Dedifferentiated amniotic fluid mesenchymal stem cell (primary cell): ENCODE results near the gene PIK3R1.

Experiments used
- DNase-seq: peaks from one replicate; pipeline ENCODE4 v3.0.0-alpha.2; 2016; ENCODE audit errors: extremely low spot score

The PIK3R1 gene

DNA sequence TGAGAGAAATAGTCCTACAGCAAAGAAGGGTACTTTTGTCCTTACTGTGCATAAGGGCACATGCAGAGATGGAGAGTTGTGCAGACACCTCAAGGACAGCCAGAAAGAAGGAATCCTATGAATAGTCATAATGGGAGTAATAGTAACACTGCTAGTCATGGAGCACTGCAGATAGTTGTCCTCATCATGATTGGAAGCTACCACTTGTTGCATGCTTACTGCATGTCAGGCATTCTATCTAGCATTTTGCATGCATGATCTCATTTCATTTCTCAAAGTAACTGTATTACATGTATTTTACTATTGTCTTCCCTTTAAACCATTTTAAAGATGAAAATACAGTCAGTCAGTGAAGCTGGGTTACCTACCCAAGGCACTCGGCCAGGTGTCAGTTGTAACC is 81.3 kb downstream of the PIK3R1 start:
- DNase-seq: no peak

DNA sequence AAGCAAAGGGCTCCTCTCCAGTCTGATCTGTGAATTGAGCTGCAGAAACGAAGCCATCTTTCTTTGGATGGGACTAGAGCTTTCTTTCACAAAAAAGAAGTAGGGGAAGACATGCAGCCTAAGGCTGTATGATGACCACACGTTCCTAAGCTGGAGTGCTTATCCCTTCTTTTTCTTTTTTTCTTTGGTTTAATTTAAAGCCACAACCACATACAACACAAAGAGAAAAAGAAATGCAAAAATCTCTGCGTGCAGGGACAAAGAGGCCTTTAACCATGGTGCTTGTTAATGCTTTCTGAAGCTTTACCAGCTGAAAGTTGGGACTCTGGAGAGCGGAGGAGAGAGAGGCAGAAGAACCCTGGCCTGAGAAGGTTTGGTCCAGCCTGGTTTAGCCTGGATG is 82.1 kb downstream of the PIK3R1 start:
- DNase-seq: no peak

DNA sequence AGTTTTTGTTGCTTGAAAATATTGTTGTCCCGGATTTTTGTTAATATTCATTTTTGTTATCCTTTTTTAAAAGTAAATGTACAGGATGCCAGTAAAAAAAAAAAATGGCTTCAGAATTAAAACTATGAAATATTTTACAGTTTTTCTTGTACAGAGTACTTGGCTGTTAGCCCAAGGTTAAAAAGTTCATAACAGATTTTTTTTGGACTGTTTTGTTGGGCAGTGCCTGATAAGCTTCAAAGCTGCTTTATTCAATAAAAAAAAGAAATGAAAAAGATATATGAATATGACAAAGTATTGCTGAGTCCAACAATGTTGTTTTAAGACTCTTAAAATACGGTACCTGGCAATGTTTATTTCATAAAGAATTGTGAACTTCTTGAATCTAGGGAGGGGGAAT is 82.9 kb downstream of the PIK3R1 start:
- no peak for DNase-seq

DNA sequence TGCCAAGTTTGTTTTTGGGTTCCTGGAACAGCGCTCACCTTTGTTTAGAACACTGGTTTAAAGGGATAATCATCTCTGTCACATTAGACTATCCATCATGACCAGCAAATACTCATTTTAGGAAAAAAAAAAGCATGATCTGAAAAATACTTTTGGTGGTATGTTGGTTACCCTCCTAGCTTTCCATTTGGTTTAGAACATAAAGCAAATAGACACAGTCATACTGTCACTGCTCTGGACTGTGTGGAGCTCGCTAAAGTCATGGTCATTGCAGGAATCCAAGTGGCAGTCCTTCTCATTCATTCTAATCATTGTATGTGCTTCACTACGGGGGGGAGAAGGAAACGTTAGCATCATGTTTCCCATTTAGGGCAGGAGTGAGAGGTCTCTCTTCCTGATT is 83.5 kb downstream of the PIK3R1 start:
- no peak for DNase-seq

DNA sequence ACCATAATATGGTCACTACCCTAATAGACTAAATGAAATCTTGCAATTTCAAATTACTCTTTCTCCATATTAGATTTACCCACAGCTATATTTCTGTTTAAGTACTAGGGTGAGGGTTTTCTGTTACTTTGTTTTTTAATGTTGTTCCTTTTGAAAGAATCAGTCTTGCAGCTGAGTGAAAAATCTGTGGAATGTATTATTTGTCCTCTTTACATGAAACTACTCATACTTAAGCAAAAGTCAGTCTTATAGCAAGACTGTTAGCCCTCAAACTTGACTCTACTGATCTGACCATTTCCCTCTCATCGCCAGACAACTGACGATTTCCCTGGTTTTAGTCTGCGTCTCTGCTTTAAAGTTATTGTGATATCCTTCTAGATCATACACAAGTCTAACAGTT is 84.0 kb downstream of the PIK3R1 start:
- no peak for DNase-seq

DNA sequence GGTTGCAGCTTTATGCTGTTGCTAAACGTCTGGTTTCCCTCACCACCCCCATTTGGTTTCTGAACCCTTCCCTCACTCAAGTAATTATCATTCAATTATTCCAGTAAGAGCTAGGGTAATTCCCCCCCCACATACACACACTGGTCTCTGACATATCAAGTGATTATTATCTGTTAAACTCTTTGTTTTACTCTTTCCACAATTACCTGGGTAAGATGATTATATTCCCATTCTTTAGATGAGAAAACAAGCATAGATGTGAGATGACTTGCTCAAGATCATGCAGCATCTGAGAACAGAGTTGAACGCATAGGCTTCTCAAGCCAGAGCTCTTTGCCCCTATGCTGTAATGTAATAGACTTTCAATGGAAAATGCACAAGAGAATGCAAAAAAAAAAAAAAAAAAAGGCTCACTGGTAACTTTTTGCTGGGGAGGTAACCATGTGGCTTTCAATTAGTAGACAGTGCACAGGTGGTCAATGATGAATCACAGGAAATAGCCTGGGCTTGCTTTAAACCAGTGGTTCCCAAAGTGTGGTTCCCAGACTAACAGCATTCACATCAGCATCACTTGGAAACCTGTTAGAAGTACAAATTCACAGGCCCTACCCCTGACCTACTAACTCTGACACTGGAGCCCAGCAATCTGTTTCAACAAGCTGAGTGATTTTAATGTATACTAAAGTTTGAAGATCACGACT is 87.6 kb downstream of the PIK3R1 start:
- no peak for DNase-seq

DNA sequence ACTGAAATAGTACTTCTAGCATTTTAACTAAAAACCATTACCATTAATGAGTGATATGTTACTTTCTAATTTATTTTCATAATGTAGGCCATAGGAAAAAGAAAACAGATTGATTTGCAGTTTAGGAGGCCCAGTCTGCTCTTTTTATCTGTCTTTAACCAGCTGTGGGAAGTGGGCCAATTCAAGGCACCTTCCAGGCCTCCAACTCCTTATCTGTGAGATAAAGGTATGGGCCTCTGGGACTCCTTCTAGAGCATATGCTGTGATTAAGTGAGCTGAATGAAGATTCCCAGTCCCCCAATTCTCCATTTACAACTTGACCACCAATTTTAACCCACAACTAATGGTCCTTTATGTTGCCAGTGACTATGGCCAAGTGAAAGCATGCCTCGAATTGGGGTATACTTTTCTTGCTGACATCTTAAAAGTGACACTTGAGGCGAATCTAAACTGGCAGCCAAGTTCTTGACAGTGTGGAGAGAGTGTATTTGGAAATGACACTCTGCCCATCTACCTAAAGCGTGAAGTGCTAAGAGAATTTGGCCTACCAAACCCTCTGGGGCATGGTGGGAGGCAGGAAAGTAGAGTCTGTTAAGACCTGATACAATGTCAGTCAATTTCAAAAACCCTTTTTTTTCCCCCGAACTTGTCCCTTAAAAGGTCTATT is 88.3 kb downstream of the PIK3R1 start:
- DNase-seq: no peak

DNA sequence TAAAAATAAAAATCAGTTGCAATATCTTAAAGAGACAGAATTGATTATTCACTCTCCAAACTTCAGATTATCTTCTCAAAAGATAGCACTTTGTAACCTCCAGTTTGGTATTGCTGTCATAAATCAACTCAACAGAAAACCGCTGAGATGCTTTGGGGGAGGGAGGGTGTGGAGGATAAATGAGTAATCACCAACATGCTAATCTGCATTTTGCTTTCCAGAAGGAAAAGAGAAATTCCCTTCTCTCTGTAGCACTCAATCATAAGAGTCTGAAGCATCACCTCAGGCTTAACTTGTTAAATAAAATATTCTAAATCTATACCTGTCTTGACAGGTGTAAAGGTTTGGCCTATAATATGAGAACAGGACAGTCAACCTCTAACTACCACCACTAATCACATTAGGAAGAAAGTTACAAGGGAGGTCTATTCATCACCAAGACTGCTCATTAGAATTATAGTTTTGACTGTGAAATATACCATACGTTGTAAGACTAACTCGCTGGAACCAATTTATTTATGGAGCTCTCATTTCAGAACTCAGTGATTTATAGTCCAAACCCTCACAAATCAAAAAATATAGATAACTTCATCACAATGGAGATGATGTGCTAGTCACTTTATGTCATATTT is 89.0 kb downstream of the PIK3R1 start:
- no peak for DNase-seq

DNA sequence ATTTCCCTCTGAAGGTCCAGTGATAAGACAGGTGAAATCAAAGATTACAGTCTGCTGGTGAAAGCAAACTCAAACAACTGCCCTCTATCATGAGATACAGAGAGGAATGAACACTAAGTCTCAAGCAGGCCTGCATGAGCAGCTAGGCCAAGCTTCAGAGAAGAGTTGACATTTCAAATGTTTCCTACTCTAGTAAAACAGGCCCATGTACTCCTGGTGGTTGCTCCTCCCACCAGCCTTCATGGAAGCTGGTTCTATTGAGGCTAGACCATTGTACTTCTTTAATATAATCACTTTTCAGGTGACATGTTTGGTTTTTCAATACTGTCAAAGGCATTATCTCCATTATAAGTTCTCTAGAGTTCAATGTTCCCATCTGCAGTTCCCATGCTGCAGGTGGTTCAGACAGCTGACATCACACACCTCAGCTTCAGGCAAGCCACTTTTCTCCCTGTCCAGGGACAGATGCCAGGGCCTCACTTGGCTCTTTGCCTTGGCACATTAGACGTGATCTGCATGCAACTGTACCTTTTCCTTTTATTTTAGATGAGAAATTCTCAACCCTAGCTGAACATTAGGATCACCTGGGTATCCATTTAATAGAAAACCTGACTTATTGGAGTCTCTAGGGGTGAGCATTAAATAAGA is 89.8 kb downstream of the PIK3R1 start:
- no peak for DNase-seq

DNA sequence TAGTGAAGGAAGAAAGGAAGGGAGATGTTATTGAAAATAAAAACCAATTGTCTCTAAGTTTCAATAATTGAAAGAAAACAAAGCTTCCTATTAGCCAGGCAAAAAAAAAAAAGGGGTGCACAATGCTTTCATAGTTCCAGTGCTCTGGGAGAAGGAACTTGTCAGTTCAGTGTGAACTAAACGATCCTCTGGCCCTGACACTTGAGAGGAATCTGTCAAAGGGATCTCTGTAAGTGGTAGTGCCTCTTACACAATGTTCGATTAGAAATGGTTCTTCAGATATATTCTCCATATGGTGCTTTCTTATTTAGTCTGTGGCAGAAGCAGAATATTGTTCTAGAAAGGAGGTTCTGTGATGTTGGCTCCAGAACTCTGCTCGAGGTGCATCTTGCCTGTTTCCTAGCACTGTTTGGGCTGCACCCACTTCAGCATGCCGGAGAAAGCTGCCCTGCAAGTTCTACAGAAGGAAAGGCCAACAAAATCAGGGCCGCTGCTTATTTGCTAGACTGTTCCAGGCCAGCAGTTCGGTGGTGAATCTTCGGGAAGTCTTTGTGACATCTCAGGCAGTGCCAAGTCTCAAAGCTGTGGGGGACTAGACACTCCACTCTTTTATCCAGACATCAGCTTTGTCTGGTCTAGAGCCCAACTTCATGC is 90.9 kb downstream of the PIK3R1 start:
- no peak for DNase-seq

DNA sequence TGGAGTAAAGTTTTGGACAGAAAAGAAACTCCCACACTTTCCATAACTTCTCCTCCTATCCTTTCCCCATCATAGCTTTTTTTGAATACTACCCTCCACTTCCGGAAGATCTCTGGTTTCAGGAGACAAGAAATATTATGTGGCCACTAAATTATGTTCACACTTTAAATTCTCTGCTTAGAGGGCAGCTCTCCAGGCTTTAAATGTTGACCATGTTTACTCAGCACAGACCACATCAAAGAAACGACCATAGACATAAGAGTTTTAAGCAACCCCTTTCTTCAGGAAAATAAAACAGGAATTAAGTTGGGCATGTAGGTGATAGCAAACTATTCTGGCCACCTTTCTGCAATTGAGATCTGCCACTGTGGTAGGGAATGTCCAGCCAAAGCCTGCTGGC is 97.8 kb downstream of the PIK3R1 start:
- no peak for DNase-seq

DNA sequence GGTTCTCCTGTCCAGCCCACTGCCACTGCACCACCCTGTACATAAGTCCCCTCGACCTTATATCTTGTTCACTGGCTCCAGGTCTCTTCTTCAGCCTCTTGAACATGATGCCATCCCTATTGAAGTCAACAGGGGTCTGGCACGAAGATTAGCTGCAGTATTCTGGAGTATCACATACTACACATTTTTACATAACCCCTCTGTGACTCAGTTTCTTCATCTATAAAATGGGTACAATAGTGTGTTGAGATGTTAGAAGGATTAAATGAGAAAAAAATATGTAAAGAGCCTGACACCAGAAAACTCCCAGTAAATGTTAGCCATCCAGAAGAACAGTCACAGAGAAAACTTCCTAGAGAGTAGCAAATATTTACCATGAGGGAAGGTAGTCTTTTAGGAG is 98.9 kb downstream of the PIK3R1 start:
- DNase-seq: no peak

DNA sequence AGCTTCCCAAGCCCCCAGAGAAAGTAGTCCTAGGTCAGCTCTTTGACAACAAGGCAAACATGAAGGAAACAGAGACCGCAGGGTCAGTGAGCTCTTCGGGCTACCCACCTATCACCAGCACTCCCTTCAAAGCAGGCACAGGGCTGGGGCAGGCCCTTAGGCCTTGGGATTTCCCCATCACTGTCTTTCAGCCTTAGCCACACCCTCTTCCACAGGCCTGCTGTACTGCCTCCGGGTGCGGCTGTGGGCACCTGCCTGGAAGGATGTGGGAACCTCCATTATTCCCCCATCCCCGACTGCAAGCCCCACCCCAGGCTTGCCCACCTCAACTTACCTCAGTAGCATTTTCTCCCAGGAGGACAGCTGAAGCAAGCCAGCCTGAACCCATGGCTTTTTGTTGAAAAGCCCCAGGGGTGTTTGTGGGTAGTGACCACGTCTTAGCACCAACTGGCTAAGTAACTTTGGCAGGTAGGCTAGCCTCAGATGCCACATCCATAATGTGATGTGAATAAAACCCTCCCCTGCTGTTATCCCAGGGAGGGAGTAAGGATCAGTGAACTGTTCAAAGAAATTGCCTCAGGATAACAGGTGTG is 100.2 kb downstream of the PIK3R1 start:
- no peak for DNase-seq

DNA sequence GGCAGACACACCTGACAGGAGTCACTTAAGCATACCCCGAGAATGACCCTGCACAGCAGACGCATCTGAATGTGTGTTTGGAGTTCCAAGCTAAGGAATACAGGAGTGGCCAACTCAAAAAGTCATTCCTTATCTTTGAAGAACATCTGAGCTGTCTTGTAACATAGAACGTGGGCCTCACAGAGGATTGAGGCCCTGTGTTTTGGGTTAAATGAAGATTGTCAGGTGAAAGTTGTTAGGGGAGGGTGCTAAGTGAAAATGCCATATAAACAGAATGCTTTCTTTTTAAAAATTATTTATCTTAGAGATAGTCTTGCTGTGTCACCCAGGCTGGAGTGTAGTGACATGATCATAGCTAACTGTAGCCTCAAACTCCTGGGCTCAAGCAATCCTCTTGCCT is 100.9 kb downstream of the PIK3R1 start:
- DNase-seq: no peak

DNA sequence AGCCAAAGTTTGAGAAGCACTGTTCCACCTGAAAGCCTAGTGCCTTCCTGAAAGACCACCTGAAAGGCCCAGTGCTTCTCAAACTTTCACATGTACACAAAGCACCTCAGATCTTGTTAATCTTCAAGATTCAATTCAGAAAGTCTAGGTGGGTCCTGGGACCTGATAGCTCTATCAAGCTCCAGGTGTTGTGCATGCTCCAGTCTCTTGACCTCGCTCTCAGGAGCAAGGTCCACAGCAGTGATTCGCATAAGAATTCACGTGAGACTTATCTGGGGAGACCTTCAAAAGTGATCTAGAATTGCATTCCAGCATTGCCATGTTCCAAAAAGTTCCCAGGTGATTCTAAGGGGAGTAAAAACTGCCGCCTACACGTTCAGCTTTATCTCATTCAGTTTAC is 102.1 kb downstream of the PIK3R1 start:
- DNase-seq: no peak

DNA sequence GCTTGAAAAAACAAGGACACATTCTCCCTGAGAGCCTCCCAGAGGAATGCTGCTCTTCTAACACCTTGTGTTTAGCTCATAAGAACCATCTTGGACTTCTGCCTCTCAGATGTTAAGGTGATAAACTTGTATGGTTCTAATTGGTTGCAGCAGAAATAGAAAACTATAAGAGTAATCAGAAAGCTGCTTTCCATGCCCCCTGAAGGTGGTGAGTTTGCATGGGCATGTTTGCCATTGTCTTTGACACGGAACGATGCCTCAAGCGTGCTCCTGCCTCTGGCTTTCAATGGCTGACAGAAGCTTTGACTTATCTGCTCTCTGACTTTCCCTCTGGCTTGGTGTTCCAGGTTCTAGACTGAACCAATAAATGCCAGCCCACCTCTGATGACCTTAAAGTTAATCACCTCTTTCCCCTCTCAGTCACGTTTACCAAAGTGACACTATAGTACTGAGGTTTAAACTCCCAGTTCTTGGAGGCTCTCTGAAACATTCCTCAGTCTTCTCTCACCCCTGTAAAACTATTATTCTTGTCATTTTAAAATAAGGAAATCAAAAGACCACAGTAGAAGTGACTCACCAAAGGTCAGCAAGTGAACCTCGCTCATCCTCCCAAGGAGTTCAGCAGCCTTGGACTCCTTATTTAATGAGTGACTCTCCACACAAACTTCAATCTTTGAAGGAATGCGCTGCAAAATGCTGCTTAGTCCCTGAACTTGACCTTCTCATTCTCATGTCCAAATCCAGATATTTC is 103.6 kb downstream of the PIK3R1 start:
- DNase-seq: peak; percentile 23

DNA sequence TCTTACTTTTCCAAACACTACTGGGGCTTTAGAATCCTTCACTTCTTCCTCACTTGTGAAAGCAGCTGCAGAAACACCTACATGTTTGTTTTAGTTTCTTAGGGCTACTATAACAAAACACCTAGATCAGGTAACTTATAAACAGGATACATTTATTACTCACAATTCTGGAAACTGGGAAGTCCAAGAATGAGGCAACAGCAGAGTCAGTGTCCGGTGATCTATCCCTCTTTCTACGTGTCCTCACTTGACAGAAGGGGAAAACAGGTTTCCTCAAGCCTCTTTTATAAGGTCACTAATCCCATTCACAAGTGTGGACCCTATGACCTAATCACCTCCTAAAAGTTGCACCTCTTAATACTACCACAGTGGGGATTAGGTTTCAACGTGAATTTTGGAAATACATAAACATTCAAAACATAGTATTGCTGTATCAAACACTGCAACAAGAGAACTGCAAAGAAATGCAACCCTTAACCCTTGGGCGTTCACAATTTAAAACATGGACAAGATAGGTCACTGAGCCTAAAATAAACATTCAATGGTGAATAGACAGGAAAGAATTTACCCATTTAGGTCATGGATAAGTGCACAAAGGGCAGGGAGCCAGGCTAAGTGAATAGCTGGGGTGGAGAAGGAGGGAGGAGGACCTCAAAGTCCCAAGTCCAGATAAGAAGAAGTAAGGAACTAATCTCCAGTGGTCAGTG is 104.3 kb downstream of the PIK3R1 start:
- no peak for DNase-seq

DNA sequence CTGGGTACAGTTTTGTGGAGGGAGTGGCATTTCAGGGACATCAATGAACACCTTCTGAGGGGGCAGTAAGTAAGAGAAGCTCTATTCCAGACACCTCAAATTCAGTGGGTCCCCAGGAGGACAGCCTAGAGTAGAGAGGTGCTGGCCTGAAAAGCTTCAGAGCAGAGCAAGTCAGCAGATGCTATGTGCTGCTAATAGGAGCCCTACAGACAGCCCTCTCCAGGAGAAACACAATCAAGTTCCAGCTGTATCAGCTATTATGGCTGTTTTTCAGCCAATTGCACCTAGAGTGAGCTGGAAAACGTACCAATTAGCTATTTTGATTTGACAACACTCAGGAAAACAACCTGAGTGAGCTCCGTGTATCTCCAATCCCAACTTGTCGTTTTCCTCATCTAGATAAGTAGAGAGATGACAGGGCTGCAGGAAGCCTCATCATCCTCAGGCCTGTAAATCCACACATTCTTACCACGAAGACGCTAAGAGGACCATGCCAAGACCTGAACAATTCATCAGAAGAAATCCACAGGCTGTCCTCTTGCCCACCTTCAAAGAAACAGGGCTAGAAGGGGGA is 104.9 kb downstream of the PIK3R1 start:
- no peak for DNase-seq

DNA sequence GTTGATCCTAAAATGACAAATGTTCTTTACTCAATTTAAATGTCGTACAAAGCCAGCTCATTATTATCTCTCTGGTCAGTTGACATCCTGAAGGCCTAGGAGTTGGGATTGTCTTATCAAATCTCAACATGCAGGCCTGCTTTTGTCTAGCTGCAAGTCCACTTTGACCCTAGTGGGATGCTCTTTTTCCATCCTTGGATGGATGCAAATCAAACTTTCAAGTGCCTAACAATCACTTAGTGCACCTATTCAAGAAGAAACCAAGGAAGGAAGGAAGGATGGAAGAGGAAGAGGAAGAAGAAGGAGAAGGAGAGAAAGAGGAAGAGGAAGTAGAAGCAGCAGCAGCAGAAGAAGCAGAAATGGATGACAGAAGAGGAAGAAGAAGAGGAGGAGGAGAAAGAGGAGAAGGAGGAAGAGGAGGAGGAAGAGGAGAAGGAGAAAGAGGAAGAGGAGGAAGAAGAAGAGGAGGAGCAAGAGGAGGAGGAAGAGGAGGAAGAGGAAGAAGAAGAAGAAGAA is 109.6 kb downstream of the PIK3R1 start:
- DNase-seq: no peak
